Lung (tissue), 12 donors: ENCODE measurements around the gene ERBB4. TPM values are rescaled to one million over a fixed set of nuclear protein-coding genes. Genes with fewer than 3 reads are reported as not detected.

ENCODE experiments used
- ATAC-seq: fragments of 200-7000 bp; cut with Tn5 transposase; one replicate; pipeline ENCODE4 v1.9.1; 2020; ENCODE audit warnings: moderate number of reproducible peaks; ENCODE audit not compliant: insufficient read depth, low FRiP score
- DNase-seq, 3 donors: peaks; one replicate each; pipeline ENCODE4 v3.0.0-alpha.2; 2013 to 2017
- H3K27ac ChIP-seq, 2 donors: one replicate each; pipeline ENCODE4 v1.5.1; 2013; ENCODE audit warnings: mild to moderate bottlenecking in 2 of 2, moderate library complexity in 2 of 2, control low read depth in 1 of 2, inconsistent platforms in 1 of 2, low read depth in 1 of 2, low read length in 1 of 2
- H3K27me3 ChIP-seq, 3 donors: one replicate each; pipeline ENCODE4 v1.5.1; 2013; ENCODE audit warnings: low read length in 2 of 3; ENCODE audit not compliant: control insufficient read depth in 3 of 3, insufficient read depth in 3 of 3
- H3K36me3 ChIP-seq, 4 donors: one replicate each; pipeline ENCODE4 v1.5.1; 2013; ENCODE audit warnings: low read length in 4 of 4, mild to moderate bottlenecking in 1 of 4, moderate library complexity in 1 of 4; ENCODE audit not compliant: control insufficient read depth in 4 of 4, insufficient read depth in 4 of 4
- H3K4me1 ChIP-seq, 5 donors: one replicate each; pipeline ENCODE4 v1.5.1; 2013; ENCODE audit warnings: low read length in 5 of 5, mild to moderate bottlenecking in 2 of 5, moderate library complexity in 1 of 5; ENCODE audit not compliant: control insufficient read depth in 5 of 5, insufficient read depth in 5 of 5
- H3K4me3 ChIP-seq: one replicate; pipeline ENCODE4 v1.5.1; 2013; ENCODE audit warnings: mild to moderate bottlenecking, control low read depth, moderate library complexity
- H3K9ac ChIP-seq, 2 donors: one replicate each; pipeline ENCODE4 v1.5.1; 2013; ENCODE audit warnings: low read length in 2 of 2, control low read depth in 1 of 2; ENCODE audit not compliant: insufficient read depth in 1 of 2
- H3K9me3 ChIP-seq, 4 donors: one replicate each; pipeline ENCODE4 v1.5.1; 2013; ENCODE audit warnings: low read length in 3 of 4, mild to moderate bottlenecking in 1 of 4, moderate library complexity in 1 of 4; ENCODE audit not compliant: control insufficient read depth in 4 of 4, insufficient read depth in 3 of 4
- WGBS, 2 donors: extraction: QIAGEN DNeasy Blood & Tissue Kit; methylation state at CpG; one replicate each; pipeline ENCODE4 v1.1.7; 2013; 5-methylcytosine and 5-hydroxymethylcytosine counted together
- polyA plus RNA-seq, 2 donors: library from polyadenylated mRNA; stranded (reverse); fragments of 200-250 nt; gene quantifications; one replicate each; pipeline ENCODE4 v1.2.1, GENCODE V29; 2013
- total RNA-seq, 2 donors: library from RNA; depleted of rRNA in 1 of 2; stranded (reverse); fragments of >200 nt in 1 of 2; gene quantifications; one replicate each; pipeline ENCODE4 v1.2.1, GENCODE V29; 2014 to 2021
- TF ChIP-seq, protein P1 (sequence below): IDR thresholded peaks from 2 replicates; pipeline ENCODE4 v1.5.1; 2012; ENCODE audit warnings: mild to moderate bottlenecking; ENCODE audit errors: control extremely low read depth, extremely low read depth
- donor health status: control.
- donor health status: control.
- donor health status: Bipolar disorder and iron deficiency.
- donor health status: healthy.
- donor health status: DM: yes; HTN: yes; CAD: no.

Gene ERBB4
- total and polyA plus RNA-seq, 4 donors: 0.41 to 16.8 (median 5.3) TPM

DNA sequence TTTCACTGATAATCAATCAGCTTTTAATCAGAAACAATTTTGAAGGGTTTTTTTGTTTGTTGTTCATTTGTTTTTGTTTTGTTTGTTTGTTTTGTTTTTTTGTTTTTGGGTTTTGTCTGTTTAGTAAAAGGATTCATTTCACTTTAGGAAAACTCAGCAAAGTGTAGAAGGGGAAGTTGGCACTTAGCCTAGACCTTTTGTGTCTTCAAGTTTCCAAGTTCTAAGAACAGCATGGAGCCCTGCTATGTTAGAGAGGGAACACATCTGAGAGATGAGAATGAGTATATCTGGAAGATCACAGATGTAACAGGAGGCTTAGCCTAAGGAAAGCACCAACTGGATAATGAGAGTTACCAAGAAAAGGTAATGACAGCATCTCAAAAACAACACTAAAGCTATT lies 501.5 kb downstream of the ERBB4 start:
- Histone ChIP-seq H3K9ac (no peak overlapping the region), H3K4me1 (peaks cover 0 to under 1% (median 0%) of the 10 kb centered on the region in 5 donors)
- TF ChIP-seq, protein P1, sequence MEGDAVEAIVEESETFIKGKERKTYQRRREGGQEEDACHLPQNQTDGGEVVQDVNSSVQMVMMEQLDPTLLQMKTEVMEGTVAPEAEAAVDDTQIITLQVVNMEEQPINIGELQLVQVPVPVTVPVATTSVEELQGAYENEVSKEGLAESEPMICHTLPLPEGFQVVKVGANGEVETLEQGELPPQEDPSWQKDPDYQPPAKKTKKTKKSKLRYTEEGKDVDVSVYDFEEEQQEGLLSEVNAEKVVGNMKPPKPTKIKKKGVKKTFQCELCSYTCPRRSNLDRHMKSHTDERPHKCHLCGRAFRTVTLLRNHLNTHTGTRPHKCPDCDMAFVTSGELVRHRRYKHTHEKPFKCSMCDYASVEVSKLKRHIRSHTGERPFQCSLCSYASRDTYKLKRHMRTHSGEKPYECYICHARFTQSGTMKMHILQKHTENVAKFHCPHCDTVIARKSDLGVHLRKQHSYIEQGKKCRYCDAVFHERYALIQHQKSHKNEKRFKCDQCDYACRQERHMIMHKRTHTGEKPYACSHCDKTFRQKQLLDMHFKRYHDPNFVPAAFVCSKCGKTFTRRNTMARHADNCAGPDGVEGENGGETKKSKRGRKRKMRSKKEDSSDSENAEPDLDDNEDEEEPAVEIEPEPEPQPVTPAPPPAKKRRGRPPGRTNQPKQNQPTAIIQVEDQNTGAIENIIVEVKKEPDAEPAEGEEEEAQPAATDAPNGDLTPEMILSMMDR: no peak

GRCh38 chr2:212034841-212035585 lies 503.6 kb downstream of the ERBB4 start:
- WGBS, 2 donors: 87 to 89% methylated on average over 4 of the region's 4 CpGs
- no peak for ATAC-seq
- peaks cover 0 to 2% (median 0%) of the 10 kb centered on the region in 5 donors for H3K4me1 ChIP-seq

More for the DNA sequence above, 501.5 kb downstream of the ERBB4 start:
- no peak overlapping the region for H3K27ac ChIP-seq
- no peaks in the 10 kb centered on the region for H3K27me3 ChIP-seq
- H3K36me3 ChIP-seq: no peaks in the 10 kb centered on the region
- no peaks in the 10 kb centered on the region for H3K9me3 ChIP-seq
- H3K4me3 ChIP-seq: no peak overlapping the region
- no peak for ATAC-seq
- peak in 1 of 3 donors; percentile 3 for DNase-seq

GRCh38 chr2:212033888-212034287 lies 504.7 kb downstream of the ERBB4 start:
- no peaks in the 10 kb centered on the region for H3K27me3 ChIP-seq

More at GRCh38 chr2:212034841-212035585, 503.6 kb downstream of the ERBB4 start:
- Histone ChIP-seq H3K27ac (no peak overlapping the region), H3K9ac (no peak overlapping the region), H3K36me3 (no peaks in the 10 kb centered on the region), H3K27me3 (no peaks in the 10 kb centered on the region), H3K4me3 (no peak overlapping the region), H3K9me3 (no peaks in the 10 kb centered on the region)
- no peak for DNase-seq
- TF ChIP-seq, protein P1: no peak

More at GRCh38 chr2:212033888-212034287, 504.7 kb downstream of the ERBB4 start:
- H3K4me1 ChIP-seq: peaks cover 0 to 2% (median 0%) of the 10 kb centered on the region in 5 donors
- H3K9ac ChIP-seq: no peak overlapping the region
- H3K36me3 ChIP-seq: no peaks in the 10 kb centered on the region
- no peak overlapping the region for H3K27ac ChIP-seq
- no peak for ATAC-seq
- DNase-seq: no peak
- no peaks in the 10 kb centered on the region for H3K9me3 ChIP-seq
- H3K4me3 ChIP-seq: no peak overlapping the region
- TF ChIP-seq, protein P1: no peak
